Hepatocyte (in vitro differentiated cells): ENCODE data around the gene PPP2R2C. TPM values are rescaled to one million over a fixed set of nuclear protein-coding genes. Genes with fewer than 3 reads are reported as not detected.

Experiments used
- DNase-seq: peaks from one replicate; pipeline ENCODE4 v3.0.0-alpha.2; 2016; ENCODE audit warnings: low spot score
- H2AFZ ChIP-seq: fragments of 200-600 bp; sonication (generic); 2 replicates; pipeline ENCODE4 v1.6.0; 2016; ENCODE audit warnings: antibody characterized with exemption, mild to moderate bottlenecking
- H3K27ac ChIP-seq: fragments of 200-600 bp; sonication (generic); 2 replicates; pipeline ENCODE4 v1.5.1; 2016; ENCODE audit warnings: mild to moderate bottlenecking
- H3K27me3 ChIP-seq: fragments of 200-600 bp; sonication (generic); 2 replicates; pipeline ENCODE4 v1.6.1; 2016
- H3K36me3 ChIP-seq: fragments of 200-600 bp; sonication (generic); replicated peaks from 2 replicates; pipeline ENCODE4 v1.5.1; 2016; ENCODE audit warnings: low read depth; ENCODE audit not compliant: insufficient read depth
- H3K4me1 ChIP-seq: fragments of 200-600 bp; sonication (generic); 2 replicates; pipeline ENCODE4 v1.5.1; 2016; ENCODE audit warnings: mild to moderate bottlenecking, moderate library complexity; ENCODE audit not compliant: insufficient read depth
- H3K4me2 ChIP-seq: fragments of 200-600 bp; sonication (generic); 2 replicates; pipeline ENCODE4 v1.6.0; 2016
- H3K4me3 ChIP-seq: fragments of 200-600 bp; sonication (generic); 2 replicates; pipeline ENCODE4 v1.5.1; 2016; ENCODE audit warnings: mild to moderate bottlenecking
- H3K79me2 ChIP-seq: fragments of 200-600 bp; sonication (generic); 2 replicates; pipeline ENCODE4 v1.6.0; 2017; ENCODE audit warnings: mild to moderate bottlenecking
- H3K9me2 ChIP-seq: fragments of 200-600 bp; sonication (generic); replicated peaks from 2 replicates; pipeline ENCODE4 v1.6.0; 2017; ENCODE audit warnings: mild to moderate bottlenecking; ENCODE audit not compliant: insufficient read depth
- H3K9me3 ChIP-seq: fragments of 200-600 bp; sonication (generic); 2 replicates; pipeline ENCODE4 v1.5.1; 2016; ENCODE audit warnings: low read depth, mild to moderate bottlenecking
- H4K20me1 ChIP-seq: fragments of 200-600 bp; sonication (generic); 2 replicates; pipeline ENCODE4 v1.6.0; 2016; ENCODE audit warnings: mild to moderate bottlenecking; ENCODE audit not compliant: insufficient read depth, poor library complexity, severe bottlenecking
- CTCF ChIP-seq: fragments of 200-600 bp; sonication (generic); IDR thresholded peaks from 2 replicates; pipeline ENCODE4 v1.5.1; 2016; ENCODE audit warnings: antibody characterized with exemption, mild to moderate bottlenecking; ENCODE audit not compliant: poor library complexity
- EZH2 ChIP-seq: fragments of 200-600 bp; sonication (generic); IDR thresholded peaks from 2 replicates; pipeline ENCODE4 v1.6.1; 2016; ENCODE audit warnings: antibody characterized with exemption, mild to moderate bottlenecking, borderline replicate concordance
- EZH2phosphoT487 ChIP-seq: fragments of 200-600 bp; sonication (generic); IDR thresholded peaks from one replicate; pipeline ENCODE4 v1.6.1; 2018; ENCODE audit warnings: antibody characterized with exemption, mild to moderate bottlenecking, low read depth, moderate library complexity; ENCODE audit not compliant: unreplicated experiment, severe bottlenecking
- WGBS: methylation state at CpG from one replicate; pipeline ENCODE4 v1.1.6; 2016; ENCODE audit warnings: low lambda C conversion rate; ENCODE audit errors: missing lambda C conversion rate; 5-methylcytosine and 5-hydroxymethylcytosine counted together
- polyA plus RNA-seq: library from polyadenylated mRNA; unstranded; fragments of >200 nt; fragmentation: Nextera tagmentation; extraction: Ambion mirVana; gene quantifications from 2 replicates; pipeline ENCODE4 v1.2.1, GENCODE V29; 2016
- total RNA-seq: library from RNA; depleted of rRNA; stranded (reverse); fragments of >200 nt; gene quantifications from 2 replicates; pipeline ENCODE4 v1.2.3, GENCODE V29; 2014

The PPP2R2C gene
- total and polyA plus RNA-seq, 2 experiments from 2014 or later = 0.35 to 0.67 TPM

GRCh38 chr4:6380746-6381410 is 91.5 kb downstream of the PPP2R2C start:
- H3K36me3 ChIP-seq = no peaks in the 10 kb centered on the region
- TF ChIP-seq EZH2phosphoT487 (no peak), CTCF (no peak), EZH2 (no peak)
- no peak for DNase-seq
- no peak overlapping the region for H3K4me2 ChIP-seq
- no peaks in the 10 kb centered on the region for H4K20me1 ChIP-seq
- H3K79me2 ChIP-seq = no peaks in the 10 kb centered on the region
- H3K27ac ChIP-seq = no peak overlapping the region
- no peaks in the 10 kb centered on the region for H3K9me2 ChIP-seq
- H3K9me3 ChIP-seq = no peaks in the 10 kb centered on the region
- H3K27me3 ChIP-seq = peaks cover 5% of the 10 kb centered on the region
- no peak overlapping the region for H2AFZ ChIP-seq
- H3K4me1 ChIP-seq = no peaks in the 10 kb centered on the region
- no peak overlapping the region for H3K4me3 ChIP-seq
- 77% methylated on average over 14 of the region's 21 CpGs for WGBS

- no peaks in the 10 kb centered on the region for H3K36me3 ChIP-seq
- no peak overlapping the region for H3K27ac ChIP-seq
- H3K4me2 ChIP-seq = no peak overlapping the region
- WGBS = 59% methylated on average over 21 of the region's 24 CpGs
- H3K4me1 ChIP-seq = no peaks in the 10 kb centered on the region
- H3K79me2 ChIP-seq = no peaks in the 10 kb centered on the region
- H3K4me3 ChIP-seq = no peak overlapping the region
- DNase-seq = no peak
- no peaks in the 10 kb centered on the region for H4K20me1 ChIP-seq
- H3K27me3 ChIP-seq = peaks cover 5% of the 10 kb centered on the region
- no peaks in the 10 kb centered on the region for H3K9me3 ChIP-seq
- H3K9me2 ChIP-seq = no peaks in the 10 kb centered on the region
- no peak for TF ChIP-seq EZH2phosphoT487
- TF ChIP-seq CTCF = no peak
- no peak for TF ChIP-seq EZH2
- H2AFZ ChIP-seq = no peak overlapping the region
Measured at GRCh38 chr4:6379767-6380745, 92.4 kb downstream of the PPP2R2C start.

- Histone ChIP-seq H3K9me2 (no peaks in the 10 kb centered on the region), H4K20me1 (no peaks in the 10 kb centered on the region), H3K9me3 (no peaks in the 10 kb centered on the region), H3K36me3 (no peaks in the 10 kb centered on the region), H3K27ac (no peak overlapping the region), H2AFZ (no peak overlapping the region), H3K4me2 (no peak overlapping the region), H3K4me1 (no peaks in the 10 kb centered on the region), H3K79me2 (no peaks in the 10 kb centered on the region), H3K27me3 (peaks cover 5% of the 10 kb centered on the region), H3K4me3 (no peak overlapping the region)
- TF ChIP-seq CTCF = no peak
- TF ChIP-seq EZH2phosphoT487 = no peak
- no peak for TF ChIP-seq EZH2
- DNase-seq = no peak
- 88% methylated on average over 41 of the region's 41 CpGs for WGBS
Measured at GRCh38 chr4:6378493-6379445, 93.6 kb downstream of the PPP2R2C start.
